Hepatocyte (in vitro differentiated cells): ENCODE results near the gene DCUN1D1. TPM values are rescaled to one million over a fixed set of nuclear protein-coding genes. Genes with fewer than 3 reads are reported as not detected.

ENCODE experiments used
- DNase-seq: peaks from one replicate; pipeline ENCODE4 v3.0.0-alpha.2; 2016; ENCODE audit warnings: low spot score
- H2AFZ ChIP-seq: fragments of 200-600 bp; sonication (generic); 2 replicates; pipeline ENCODE4 v1.6.0; 2016; ENCODE audit warnings: antibody characterized with exemption, mild to moderate bottlenecking
- H3K27ac ChIP-seq: fragments of 200-600 bp; sonication (generic); 2 replicates; pipeline ENCODE4 v1.5.1; 2016; ENCODE audit warnings: mild to moderate bottlenecking
- H3K27me3 ChIP-seq: fragments of 200-600 bp; sonication (generic); 2 replicates; pipeline ENCODE4 v1.6.1; 2016
- H3K36me3 ChIP-seq: fragments of 200-600 bp; sonication (generic); replicated peaks from 2 replicates; pipeline ENCODE4 v1.5.1; 2016; ENCODE audit warnings: low read depth; ENCODE audit not compliant: insufficient read depth
- H3K4me1 ChIP-seq: fragments of 200-600 bp; sonication (generic); 2 replicates; pipeline ENCODE4 v1.5.1; 2016; ENCODE audit warnings: mild to moderate bottlenecking, moderate library complexity; ENCODE audit not compliant: insufficient read depth
- H3K4me2 ChIP-seq: fragments of 200-600 bp; sonication (generic); 2 replicates; pipeline ENCODE4 v1.6.0; 2016
- H3K4me3 ChIP-seq: fragments of 200-600 bp; sonication (generic); 2 replicates; pipeline ENCODE4 v1.5.1; 2016; ENCODE audit warnings: mild to moderate bottlenecking
- H3K79me2 ChIP-seq: fragments of 200-600 bp; sonication (generic); 2 replicates; pipeline ENCODE4 v1.6.0; 2017; ENCODE audit warnings: mild to moderate bottlenecking
- H3K9me2 ChIP-seq: fragments of 200-600 bp; sonication (generic); replicated peaks from 2 replicates; pipeline ENCODE4 v1.6.0; 2017; ENCODE audit warnings: mild to moderate bottlenecking; ENCODE audit not compliant: insufficient read depth
- H3K9me3 ChIP-seq: fragments of 200-600 bp; sonication (generic); 2 replicates; pipeline ENCODE4 v1.5.1; 2016; ENCODE audit warnings: low read depth, mild to moderate bottlenecking
- H4K20me1 ChIP-seq: fragments of 200-600 bp; sonication (generic); 2 replicates; pipeline ENCODE4 v1.6.0; 2016; ENCODE audit warnings: mild to moderate bottlenecking; ENCODE audit not compliant: insufficient read depth, poor library complexity, severe bottlenecking
- EZH2 ChIP-seq: fragments of 200-600 bp; sonication (generic); IDR thresholded peaks from 2 replicates; pipeline ENCODE4 v1.6.1; 2016; ENCODE audit warnings: antibody characterized with exemption, mild to moderate bottlenecking, borderline replicate concordance
- EZH2phosphoT487 ChIP-seq: fragments of 200-600 bp; sonication (generic); IDR thresholded peaks from one replicate; pipeline ENCODE4 v1.6.1; 2018; ENCODE audit warnings: antibody characterized with exemption, mild to moderate bottlenecking, low read depth, moderate library complexity; ENCODE audit not compliant: unreplicated experiment, severe bottlenecking
- WGBS: methylation state at CpG from one replicate; pipeline ENCODE4 v1.1.6; 2016; ENCODE audit warnings: low lambda C conversion rate; ENCODE audit errors: missing lambda C conversion rate; 5-methylcytosine and 5-hydroxymethylcytosine counted together
- polyA plus RNA-seq: library from polyadenylated mRNA; unstranded; fragments of >200 nt; fragmentation: Nextera tagmentation; extraction: Ambion mirVana; gene quantifications from 2 replicates; pipeline ENCODE4 v1.2.1, GENCODE V29; 2016
- total RNA-seq: library from RNA; depleted of rRNA; stranded (reverse); fragments of >200 nt; gene quantifications from 2 replicates; pipeline ENCODE4 v1.2.3, GENCODE V29; 2014
- TF ChIP-seq, protein P1 (sequence below): fragments of 200-600 bp; sonication (generic); IDR thresholded peaks from 2 replicates; pipeline ENCODE4 v1.5.1; 2016; ENCODE audit warnings: antibody characterized with exemption, mild to moderate bottlenecking; ENCODE audit not compliant: poor library complexity

The DCUN1D1 gene
- total and polyA plus RNA-seq, 2 experiments from 2014 or later: 22.2 to 49.2 TPM

DNA sequence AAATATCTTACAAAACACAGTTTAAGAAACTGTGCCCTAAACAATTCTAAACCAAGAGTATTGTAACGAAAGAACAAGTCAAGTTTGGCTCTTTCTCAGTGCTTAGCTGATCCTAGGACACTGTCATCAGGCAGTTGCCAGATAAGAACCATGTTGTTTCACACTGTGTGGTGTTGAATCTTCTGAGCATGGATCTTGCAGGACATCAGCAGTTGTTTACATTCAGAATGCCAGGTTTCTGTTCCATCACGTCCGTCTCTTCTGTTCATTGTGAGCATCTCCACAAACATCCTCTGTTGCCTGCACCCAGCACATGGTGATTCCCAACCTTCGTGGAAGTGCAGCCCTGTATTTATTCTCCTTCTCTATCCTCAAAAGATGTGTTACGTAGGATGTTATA is 67.9 kb downstream of the DCUN1D1 start:
- no peak overlapping the region for H3K4me3 ChIP-seq
- TF ChIP-seq, protein P1, sequence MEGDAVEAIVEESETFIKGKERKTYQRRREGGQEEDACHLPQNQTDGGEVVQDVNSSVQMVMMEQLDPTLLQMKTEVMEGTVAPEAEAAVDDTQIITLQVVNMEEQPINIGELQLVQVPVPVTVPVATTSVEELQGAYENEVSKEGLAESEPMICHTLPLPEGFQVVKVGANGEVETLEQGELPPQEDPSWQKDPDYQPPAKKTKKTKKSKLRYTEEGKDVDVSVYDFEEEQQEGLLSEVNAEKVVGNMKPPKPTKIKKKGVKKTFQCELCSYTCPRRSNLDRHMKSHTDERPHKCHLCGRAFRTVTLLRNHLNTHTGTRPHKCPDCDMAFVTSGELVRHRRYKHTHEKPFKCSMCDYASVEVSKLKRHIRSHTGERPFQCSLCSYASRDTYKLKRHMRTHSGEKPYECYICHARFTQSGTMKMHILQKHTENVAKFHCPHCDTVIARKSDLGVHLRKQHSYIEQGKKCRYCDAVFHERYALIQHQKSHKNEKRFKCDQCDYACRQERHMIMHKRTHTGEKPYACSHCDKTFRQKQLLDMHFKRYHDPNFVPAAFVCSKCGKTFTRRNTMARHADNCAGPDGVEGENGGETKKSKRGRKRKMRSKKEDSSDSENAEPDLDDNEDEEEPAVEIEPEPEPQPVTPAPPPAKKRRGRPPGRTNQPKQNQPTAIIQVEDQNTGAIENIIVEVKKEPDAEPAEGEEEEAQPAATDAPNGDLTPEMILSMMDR: no peak
- TF ChIP-seq EZH2 (no peak), EZH2phosphoT487 (no peak)
- H3K4me1 ChIP-seq: no peaks in the 10 kb centered on the region
- H3K9me2 ChIP-seq: no peaks in the 10 kb centered on the region
- no peak overlapping the region for H2AFZ ChIP-seq
- H3K4me2 ChIP-seq: no peak overlapping the region
- DNase-seq: no peak
- no peaks in the 10 kb centered on the region for H4K20me1 ChIP-seq
- no peak overlapping the region for H3K27ac ChIP-seq
- 90% methylated on average over 5 of the region's 5 CpGs for WGBS
- H3K36me3 ChIP-seq: no peaks in the 10 kb centered on the region
- H3K79me2 ChIP-seq: no peaks in the 10 kb centered on the region
- H3K27me3 ChIP-seq: no peaks in the 10 kb centered on the region
- no peaks in the 10 kb centered on the region for H3K9me3 ChIP-seq

DNA sequence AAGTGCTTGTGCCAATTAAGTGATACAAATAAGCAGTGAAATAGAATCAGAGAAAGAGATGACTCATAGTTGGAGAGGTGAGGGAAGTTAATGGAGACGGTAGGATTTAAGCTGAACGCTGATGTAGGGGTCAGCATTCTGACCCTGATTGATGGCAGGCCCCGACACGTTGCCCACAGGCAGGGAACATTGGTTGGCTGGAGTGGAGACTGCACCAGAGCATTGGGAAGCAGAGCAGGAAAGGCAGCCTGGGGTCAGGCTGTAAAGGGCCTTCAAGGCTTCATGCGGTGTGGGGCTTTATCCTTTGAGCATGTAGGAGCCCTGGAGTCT is 68.6 kb downstream of the DCUN1D1 start:
- DNase-seq: no peak
- Histone ChIP-seq H3K4me1 (no peaks in the 10 kb centered on the region), H4K20me1 (no peaks in the 10 kb centered on the region), H3K4me3 (no peak overlapping the region), H3K27me3 (no peaks in the 10 kb centered on the region), H3K79me2 (no peaks in the 10 kb centered on the region), H2AFZ (no peak overlapping the region), H3K9me3 (no peaks in the 10 kb centered on the region), H3K4me2 (no peak overlapping the region), H3K9me2 (no peaks in the 10 kb centered on the region), H3K27ac (no peak overlapping the region), H3K36me3 (no peaks in the 10 kb centered on the region)
- TF ChIP-seq EZH2phosphoT487 (no peak), EZH2 (no peak)
- TF ChIP-seq, protein P1: no peak
- WGBS: 63% methylated on average over 5 of the region's 5 CpGs

DNA sequence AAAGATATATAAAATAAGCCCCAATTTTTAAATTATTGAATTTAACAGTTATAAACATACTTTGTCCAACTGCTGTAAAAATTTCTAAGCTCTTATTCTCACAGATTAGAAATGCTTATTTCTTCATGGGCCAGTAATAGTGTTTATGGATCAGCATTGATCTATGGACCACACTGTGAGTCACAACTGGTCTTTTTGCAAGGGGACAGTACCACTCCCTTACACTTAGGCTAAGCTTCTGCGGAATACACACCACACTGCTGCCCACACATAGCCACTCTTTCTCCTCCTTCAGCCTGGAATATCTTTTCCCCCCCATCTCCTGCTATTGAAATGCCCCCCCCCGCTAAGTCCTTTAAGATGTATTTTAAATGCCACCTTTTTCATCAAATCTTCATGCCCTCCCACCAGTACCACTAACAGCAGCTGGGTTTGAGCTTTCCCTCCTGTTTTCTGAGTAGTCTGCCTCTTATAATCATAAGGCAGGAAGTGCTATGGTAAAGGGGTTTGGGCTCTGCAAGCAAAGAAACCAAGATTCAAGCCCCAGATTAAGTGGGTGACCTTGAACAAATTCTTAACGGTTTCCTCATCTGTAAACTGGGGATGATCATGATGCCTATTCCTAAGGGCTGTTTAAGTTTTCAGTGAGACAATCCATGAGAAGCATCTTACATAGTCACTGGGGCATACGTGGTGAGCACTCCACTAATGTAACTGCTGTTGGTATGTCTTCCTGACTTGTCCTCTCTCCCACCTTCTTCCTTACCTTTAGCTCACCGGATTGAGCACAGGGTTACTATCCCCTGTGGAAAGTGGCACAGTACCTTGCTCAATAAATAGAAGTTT is 69.2 kb downstream of the DCUN1D1 start:
- Histone ChIP-seq H3K9me3 (no peaks in the 10 kb centered on the region), H3K27ac (no peak overlapping the region), H3K79me2 (no peaks in the 10 kb centered on the region), H2AFZ (no peak overlapping the region), H3K4me2 (no peak overlapping the region), H3K27me3 (no peaks in the 10 kb centered on the region), H3K36me3 (no peaks in the 10 kb centered on the region), H3K4me3 (no peak overlapping the region), H3K4me1 (no peaks in the 10 kb centered on the region), H4K20me1 (no peaks in the 10 kb centered on the region), H3K9me2 (no peaks in the 10 kb centered on the region)
- DNase-seq: no peak
- no peak for TF ChIP-seq EZH2
- TF ChIP-seq, protein P1: no peak
- TF ChIP-seq EZH2phosphoT487: no peak
- 94% methylated on average over 5 of the region's 5 CpGs for WGBS
